ENCODE data around the gene LRRC27. TPM values are rescaled to one million over a fixed set of nuclear protein-coding genes. Genes with fewer than 3 reads are reported as not detected.

Gene LRRC27
- total RNA-seq, 2 donors from 2014 or later = 5.8 to 6.1 TPM

DNA sequence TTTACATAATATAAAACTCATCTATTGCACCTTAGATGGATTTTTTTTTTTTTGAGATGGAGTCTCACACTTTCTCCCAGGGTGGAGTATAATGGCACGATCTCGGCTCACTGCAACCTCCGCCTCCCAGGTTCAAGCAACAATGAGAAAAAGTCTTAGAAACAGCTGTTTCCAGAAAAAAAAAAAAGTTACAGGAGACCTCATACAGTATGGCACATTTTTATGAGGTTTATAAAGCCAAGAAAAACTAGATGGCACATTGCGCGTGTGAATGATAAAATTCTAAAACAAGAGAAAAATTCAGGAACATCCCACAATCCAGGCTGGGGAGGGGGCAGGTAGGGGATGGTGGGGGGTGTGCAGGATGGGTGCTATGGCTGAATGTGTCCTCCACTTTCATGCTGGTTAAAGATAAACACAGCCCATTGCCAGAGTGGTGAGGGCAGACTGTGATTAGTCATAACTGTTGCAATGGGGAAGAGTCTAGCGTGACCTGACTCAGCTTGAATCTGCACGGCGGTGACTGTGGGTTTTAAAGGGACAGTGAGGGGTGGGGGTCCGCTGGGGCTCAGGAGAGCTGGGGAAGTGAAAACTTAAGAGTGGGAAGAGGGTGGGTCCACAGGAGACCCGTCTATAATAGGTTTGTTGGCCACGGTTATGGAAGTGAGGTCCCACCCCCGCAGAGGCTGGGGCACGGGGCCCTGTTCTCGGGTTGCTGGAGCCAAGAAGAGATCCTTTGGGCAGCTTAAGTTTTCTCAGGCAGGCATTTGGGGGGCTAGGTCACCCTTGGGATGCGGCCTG, 11.9 kb upstream of the LRRC27 start:
- no peak for DNase-seq
- TF ChIP-seq, protein P1, sequence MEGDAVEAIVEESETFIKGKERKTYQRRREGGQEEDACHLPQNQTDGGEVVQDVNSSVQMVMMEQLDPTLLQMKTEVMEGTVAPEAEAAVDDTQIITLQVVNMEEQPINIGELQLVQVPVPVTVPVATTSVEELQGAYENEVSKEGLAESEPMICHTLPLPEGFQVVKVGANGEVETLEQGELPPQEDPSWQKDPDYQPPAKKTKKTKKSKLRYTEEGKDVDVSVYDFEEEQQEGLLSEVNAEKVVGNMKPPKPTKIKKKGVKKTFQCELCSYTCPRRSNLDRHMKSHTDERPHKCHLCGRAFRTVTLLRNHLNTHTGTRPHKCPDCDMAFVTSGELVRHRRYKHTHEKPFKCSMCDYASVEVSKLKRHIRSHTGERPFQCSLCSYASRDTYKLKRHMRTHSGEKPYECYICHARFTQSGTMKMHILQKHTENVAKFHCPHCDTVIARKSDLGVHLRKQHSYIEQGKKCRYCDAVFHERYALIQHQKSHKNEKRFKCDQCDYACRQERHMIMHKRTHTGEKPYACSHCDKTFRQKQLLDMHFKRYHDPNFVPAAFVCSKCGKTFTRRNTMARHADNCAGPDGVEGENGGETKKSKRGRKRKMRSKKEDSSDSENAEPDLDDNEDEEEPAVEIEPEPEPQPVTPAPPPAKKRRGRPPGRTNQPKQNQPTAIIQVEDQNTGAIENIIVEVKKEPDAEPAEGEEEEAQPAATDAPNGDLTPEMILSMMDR (IDR thresholded peaks at IDR 0.05) = no peak
- H3K27ac ChIP-seq = no peak overlapping the region
- H3K4me3 ChIP-seq = no peak overlapping the region
- no peaks in the 10 kb centered on the region for H3K9me3 ChIP-seq
- no peaks in the 10 kb centered on the region for H3K27me3 ChIP-seq
- intact Hi-C loops (cut with DNase I) = no loop called here
- H3K9ac ChIP-seq (ENCODE audit: low read depth in 2 of 2, low read length in 2 of 2) = peak overlapping the region in 1 of 2 donors; percentile 43
- H3K36me3 ChIP-seq = no peaks in the 10 kb centered on the region
- H3K4me1 ChIP-seq = no peaks in the 10 kb centered on the region

DNA sequence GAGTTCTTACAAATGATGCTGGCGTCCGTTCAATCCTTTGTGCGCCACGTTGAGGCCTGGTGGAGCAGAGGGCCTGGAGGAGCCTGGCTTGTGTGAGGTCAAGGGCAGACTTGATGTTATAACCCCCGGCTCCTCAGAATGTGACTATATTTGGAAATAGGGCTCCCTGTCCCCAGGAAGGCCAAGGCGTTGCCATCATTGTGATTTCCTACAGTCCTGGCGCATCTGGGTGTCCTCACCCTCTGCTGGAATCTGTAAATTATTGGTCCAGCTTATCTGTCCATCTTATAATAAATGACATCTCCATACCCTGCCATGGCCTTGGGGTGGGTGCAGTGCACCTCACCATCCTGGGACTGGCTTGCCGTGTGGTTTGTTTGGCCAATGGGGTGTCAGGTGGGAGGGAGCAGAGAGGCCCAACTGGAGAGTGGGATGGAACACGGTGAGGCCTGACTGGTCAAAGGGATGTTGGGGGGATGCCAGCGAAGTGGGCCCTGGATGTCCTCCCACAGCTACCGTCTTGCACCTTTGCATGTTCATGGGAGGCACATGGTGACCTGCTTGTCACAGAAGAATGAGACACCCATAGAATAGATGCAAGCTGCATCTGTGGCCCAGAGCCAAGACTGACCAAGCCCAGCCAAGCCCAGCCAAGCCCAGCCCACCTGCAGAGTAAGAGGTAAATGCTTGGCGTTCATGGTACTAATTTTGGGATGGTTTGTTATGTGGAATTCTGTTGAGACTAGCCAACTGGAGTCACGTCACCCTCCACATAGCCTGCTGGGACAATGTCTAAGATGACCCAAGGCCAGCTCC, 11.1 kb upstream of the LRRC27 start:
- no peaks in the 10 kb centered on the region for H3K4me1 ChIP-seq
- TF ChIP-seq, protein P1 (IDR thresholded peaks at IDR 0.05) = no peak
- H3K27me3 ChIP-seq = no peaks in the 10 kb centered on the region
- peak overlapping the region in 1 of 2 donors; percentile 43 for H3K9ac ChIP-seq (ENCODE audit: low read depth in 2 of 2, low read length in 2 of 2)
- H3K36me3 ChIP-seq = no peaks in the 10 kb centered on the region
- intact Hi-C loops (cut with DNase I) = no loop called here
- no peak overlapping the region for H3K4me3 ChIP-seq
- no peak overlapping the region for H3K27ac ChIP-seq
- DNase-seq = no peak
- H3K9me3 ChIP-seq = no peaks in the 10 kb centered on the region

DNA sequence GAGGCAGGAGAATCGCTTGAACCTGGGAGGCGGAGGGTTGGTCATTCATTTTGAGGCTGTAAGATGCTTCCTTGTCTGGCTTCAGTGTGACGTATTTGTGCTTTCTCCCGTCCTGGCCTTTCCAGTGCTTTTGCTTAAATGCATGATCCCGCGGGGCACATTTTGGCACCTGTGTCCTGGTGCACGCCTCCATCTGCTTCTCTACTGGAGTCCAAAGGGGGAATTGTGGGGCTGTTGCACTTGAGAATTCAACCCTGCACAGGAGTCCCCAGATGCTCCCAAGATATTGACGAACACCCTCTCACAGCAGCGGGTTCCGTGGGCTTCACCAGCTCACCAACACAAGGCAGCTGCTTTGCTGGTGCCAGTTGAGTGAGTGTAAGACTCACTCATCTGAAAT, 10.3 kb upstream of the LRRC27 start:
- H3K9ac ChIP-seq (ENCODE audit: low read depth in 2 of 2, low read length in 2 of 2) = no peak overlapping the region
- no peaks in the 10 kb centered on the region for H3K4me1 ChIP-seq
- H3K27me3 ChIP-seq = no peaks in the 10 kb centered on the region
- H3K36me3 ChIP-seq = no peaks in the 10 kb centered on the region
- TF ChIP-seq, protein P1 (IDR thresholded peaks at IDR 0.05) = no peak
- no peaks in the 10 kb centered on the region for H3K9me3 ChIP-seq
- no peak for DNase-seq
- no peak overlapping the region for H3K27ac ChIP-seq
- no peak overlapping the region for H3K4me3 ChIP-seq
- intact Hi-C loops (cut with DNase I) = no loop called here

DNA sequence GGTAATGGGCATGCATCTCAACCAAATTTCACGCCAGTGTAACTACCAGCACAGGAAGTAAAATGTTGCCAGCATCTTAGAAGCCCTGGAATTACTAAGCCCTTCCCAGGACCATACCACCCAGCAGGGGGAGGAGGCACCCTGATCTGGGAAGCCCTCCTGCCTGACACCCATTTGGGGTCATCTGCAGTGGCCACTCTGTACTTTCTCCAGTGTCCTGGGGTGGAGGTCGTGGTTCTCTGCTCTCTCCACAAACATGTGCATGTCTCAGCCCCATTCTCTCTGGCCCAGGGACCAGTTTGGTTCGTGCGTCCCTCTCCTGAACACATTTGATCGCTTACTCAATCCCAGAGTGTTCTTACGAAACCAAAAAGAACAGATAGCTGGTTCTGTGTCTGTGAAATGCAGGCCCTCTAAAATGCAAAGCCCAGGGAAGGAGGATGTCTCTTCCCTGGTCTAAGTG, 9.4 kb upstream of the LRRC27 start:
- Histone ChIP-seq H3K27me3 (no peaks in the 10 kb centered on the region), H3K27ac (no peak overlapping the region), H3K4me3 (no peak overlapping the region), H3K4me1 (no peaks in the 10 kb centered on the region), H3K9ac (ENCODE audit: low read depth in 2 of 2, low read length in 2 of 2) (no peak overlapping the region), H3K9me3 (no peaks in the 10 kb centered on the region), H3K36me3 (no peaks in the 10 kb centered on the region)
- TF ChIP-seq, protein P1 (IDR thresholded peaks at IDR 0.05) = no peak
- no peak for DNase-seq
- intact Hi-C loops (cut with DNase I) = no loop called here

DNA sequence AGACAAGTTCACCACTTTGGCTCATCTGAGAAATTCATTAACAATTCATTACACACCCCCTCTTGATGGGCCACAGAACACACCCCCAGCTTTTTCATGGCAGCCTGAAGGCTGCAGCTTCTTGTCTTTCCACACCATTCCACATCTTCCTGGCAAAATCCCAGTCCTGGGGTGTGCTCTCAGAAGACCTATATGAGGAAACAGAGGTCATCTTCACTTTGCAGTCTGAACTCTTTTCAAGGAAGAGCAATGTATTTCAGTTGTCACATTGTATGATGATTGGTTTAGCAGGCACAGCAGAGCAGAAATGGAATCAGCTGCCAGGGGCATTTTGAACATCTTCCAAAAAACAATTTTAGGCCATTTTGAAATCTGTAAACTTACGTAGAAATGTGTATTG, 7.8 kb upstream of the LRRC27 start:
- TF ChIP-seq, protein P1 (IDR thresholded peaks at IDR 0.05) = no peak
- no peaks in the 10 kb centered on the region for H3K9me3 ChIP-seq
- intact Hi-C loops (cut with DNase I) = no loop called here

More for the DNA sequence above, 7.8 kb upstream of the LRRC27 start:
- Histone ChIP-seq H3K27ac (no peak overlapping the region), H3K9ac (ENCODE audit: low read depth in 2 of 2, low read length in 2 of 2) (no peak overlapping the region), H3K4me3 (no peak overlapping the region), H3K27me3 (no peaks in the 10 kb centered on the region), H3K4me1 (no peaks in the 10 kb centered on the region), H3K36me3 (no peaks in the 10 kb centered on the region)
- DNase-seq = no peak

All from colonic mucosa (tissue), 4 donors.